HG03196 (cell line): ENCODE results near the gene CHKA.

ENCODE experiments used
- ATAC-seq: cut with Tn5 transposase; IDR thresholded peaks from one replicate; pipeline ENCODE4 v1.9.1; 2021; ENCODE audit not compliant: unreplicated experiment

Gene CHKA

GRCh38 chr11:68047437-68048290, 73.5 kb downstream of the CHKA start:
- no peak for ATAC-seq

GRCh38 chr11:68044898-68045351, 76.3 kb downstream of the CHKA start:
- ATAC-seq: no peak

GRCh38 chr11:68044145-68044813, 76.9 kb downstream of the CHKA start:
- no peak for ATAC-seq

GRCh38 chr11:68043349-68044144, 77.6 kb downstream of the CHKA start:
- ATAC-seq: no peak

GRCh38 chr11:68043029-68043348, 78.2 kb downstream of the CHKA start:
- ATAC-seq: no peak

GRCh38 chr11:68042219-68043028, 78.8 kb downstream of the CHKA start:
- no peak for ATAC-seq

GRCh38 chr11:68041617-68042218, 79.5 kb downstream of the CHKA start:
- ATAC-seq: no peak

GRCh38 chr11:68040957-68041591, 80.1 kb downstream of the CHKA start:
- ATAC-seq: no peak

GRCh38 chr11:68040101-68040956, 80.9 kb downstream of the CHKA start:
- ATAC-seq: peak; percentile 37

GRCh38 chr11:68039526-68040086, 81.6 kb downstream of the CHKA start:
- no peak for ATAC-seq

GRCh38 chr11:68038718-68039525, 82.3 kb downstream of the CHKA start, which contains the start of gene TCIRG1:
Gene TCIRG1 (plus strand): TSS chr11:68039025. CDS start chr11:68041272, 2,247 bp downstream.
- ATAC-seq: peak; percentile 46

GRCh38 chr11:68038226-68038717, 82.9 kb downstream of the CHKA start:
- no peak for ATAC-seq

GRCh38 chr11:68037411-68038225, 83.6 kb downstream of the CHKA start:
- no peak for ATAC-seq

GRCh38 chr11:68036717-68037239, 84.4 kb downstream of the CHKA start:
- no peak for ATAC-seq

- no peak for ATAC-seq
Measured at GRCh38 chr11:68036141-68036716, 85.0 kb downstream of the CHKA start.

GRCh38 chr11:68035266-68035876, 85.8 kb downstream of the CHKA start:
- ATAC-seq: no peak
